CD1c-positive myeloid dendritic cell (primary cell): ENCODE data around the gene RHOH.

ENCODE experiments used
- DNase-seq: peaks from one replicate; pipeline ENCODE4 v3.0.0-alpha.2; 2016; ENCODE audit errors: extremely low spot score

RHOH gene

GRCh38 chr4:40295572-40295971, 98.7 kb downstream of the RHOH start:
- DNase-seq, result no peak
